Right lobe of liver (tissue), 4 donors: ENCODE results near the gene MGAT4C.

Source experiments
- POLR2A ChIP-seq: fragments of 450-650 bp; IDR thresholded peaks from one replicate; pipeline ENCODE4 v1.6.1; 2017; ENCODE audit warnings: antibody characterized with exemption, mild to moderate bottlenecking
- TF ChIP-seq, protein P1 (sequence below), 4 donors: fragments of 200-600 bp in 3 of 4; fragments of 450-650 bp in 1 of 4; IDR thresholded peaks; one replicate each; pipeline versions ENCODE4 v1.5.1 to v1.8.0; 2016 to 2022; ENCODE audit warnings: antibody characterized with exemption in 4 of 4, mild to moderate bottlenecking in 2 of 4
- donor health status: DM: no; HTN: no; CAD: no.
- donor health status: DM: no; HTN: no; CAD: no.
- donor health status: DM: no; HTN: yes; CAD: no.

GRCh38 chr12:85968606-85969005, 287.6 kb downstream of the MGAT4C start:
- TF ChIP-seq, protein P1, sequence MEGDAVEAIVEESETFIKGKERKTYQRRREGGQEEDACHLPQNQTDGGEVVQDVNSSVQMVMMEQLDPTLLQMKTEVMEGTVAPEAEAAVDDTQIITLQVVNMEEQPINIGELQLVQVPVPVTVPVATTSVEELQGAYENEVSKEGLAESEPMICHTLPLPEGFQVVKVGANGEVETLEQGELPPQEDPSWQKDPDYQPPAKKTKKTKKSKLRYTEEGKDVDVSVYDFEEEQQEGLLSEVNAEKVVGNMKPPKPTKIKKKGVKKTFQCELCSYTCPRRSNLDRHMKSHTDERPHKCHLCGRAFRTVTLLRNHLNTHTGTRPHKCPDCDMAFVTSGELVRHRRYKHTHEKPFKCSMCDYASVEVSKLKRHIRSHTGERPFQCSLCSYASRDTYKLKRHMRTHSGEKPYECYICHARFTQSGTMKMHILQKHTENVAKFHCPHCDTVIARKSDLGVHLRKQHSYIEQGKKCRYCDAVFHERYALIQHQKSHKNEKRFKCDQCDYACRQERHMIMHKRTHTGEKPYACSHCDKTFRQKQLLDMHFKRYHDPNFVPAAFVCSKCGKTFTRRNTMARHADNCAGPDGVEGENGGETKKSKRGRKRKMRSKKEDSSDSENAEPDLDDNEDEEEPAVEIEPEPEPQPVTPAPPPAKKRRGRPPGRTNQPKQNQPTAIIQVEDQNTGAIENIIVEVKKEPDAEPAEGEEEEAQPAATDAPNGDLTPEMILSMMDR (IDR thresholded peaks at IDR 0.05): no peak
- no peak for TF ChIP-seq POLR2A
